NCI-H1048 (cell line): ENCODE data around the gene HEXD.
"Not testable (repeated sequence)": the region's sequence is repeated elsewhere in the genome, so short reads cannot be mapped to it uniquely, and the experiment has no call there.

ENCODE experiments used
- DNase-seq: peaks from one replicate; lab custom pipeline; 2025; lab: John Stamatoyannopoulos, UW

The HEXD gene

DNA sequence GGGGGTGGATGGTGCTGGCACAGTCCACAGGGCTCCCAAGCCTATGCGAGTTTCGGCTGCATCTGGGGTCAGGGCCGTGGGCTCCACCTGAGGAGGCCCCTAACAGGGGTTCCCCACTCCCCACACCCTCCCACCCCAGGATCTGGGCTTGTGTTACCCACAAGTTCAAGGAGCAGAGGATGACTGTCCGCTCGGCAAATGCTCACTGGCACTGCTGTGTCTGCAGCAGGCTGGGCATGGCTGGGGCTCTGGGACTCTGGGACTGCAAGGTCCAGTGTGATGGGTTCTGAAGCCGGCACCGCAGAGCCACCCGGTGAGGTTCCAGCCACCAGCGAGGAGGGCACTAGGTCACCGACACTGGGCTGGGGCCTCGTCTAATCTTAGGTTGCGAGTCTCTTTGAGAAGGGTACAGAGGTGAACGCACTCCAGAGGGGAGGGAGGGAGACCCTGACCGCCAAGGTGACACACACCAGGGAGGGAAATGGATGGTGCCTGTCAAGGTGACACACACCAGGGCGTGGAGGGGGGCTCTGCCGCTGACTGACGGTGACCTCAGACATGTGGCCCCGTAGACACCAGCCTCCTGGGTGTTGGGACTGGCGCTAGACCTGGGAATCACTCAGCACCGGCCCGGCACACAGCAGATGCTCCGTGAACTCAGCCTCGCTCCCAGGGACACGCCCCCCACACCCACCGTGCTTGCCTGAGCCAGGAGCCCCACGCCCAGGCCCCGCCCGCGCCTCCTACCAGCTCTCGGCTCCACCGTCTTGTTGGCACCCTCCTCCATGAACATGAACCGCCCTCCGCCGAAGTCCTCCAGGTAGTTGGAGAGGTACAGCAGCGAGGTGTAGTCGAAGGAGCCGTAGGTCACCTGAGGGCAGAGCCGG lies 20.5 kb upstream of the HEXD start:
- DNase-seq: no peak

- DNase-seq: no peak
Measured at GRCh38 chr17:82399041-82399441, 19.1 kb upstream of the HEXD start.

DNA sequence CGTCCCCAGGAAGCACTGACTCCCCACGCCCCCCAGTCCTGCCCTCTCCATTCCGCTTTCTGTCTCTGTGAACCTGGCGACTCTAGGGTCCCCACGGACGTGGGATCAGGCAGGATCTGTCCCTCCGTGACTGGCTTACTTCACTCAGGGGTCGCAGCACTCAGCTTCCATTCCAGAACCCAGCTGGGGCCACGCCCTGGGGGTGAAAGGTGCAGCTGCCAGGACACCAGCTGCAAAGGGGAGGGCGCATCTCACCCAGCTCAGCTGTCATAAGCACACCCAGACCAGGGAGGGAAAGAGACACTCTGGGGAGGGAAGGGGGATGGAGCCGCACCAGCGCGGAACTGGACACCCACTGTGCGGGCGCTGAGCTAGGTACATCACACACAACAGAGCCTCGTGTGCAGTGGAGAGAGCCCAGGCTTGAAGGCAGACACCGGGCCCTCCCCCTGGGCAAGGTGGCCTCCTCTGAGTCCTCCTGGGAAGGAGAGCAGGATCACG lies 18.5 kb upstream of the HEXD start:
- DNase-seq: no peak

DNA sequence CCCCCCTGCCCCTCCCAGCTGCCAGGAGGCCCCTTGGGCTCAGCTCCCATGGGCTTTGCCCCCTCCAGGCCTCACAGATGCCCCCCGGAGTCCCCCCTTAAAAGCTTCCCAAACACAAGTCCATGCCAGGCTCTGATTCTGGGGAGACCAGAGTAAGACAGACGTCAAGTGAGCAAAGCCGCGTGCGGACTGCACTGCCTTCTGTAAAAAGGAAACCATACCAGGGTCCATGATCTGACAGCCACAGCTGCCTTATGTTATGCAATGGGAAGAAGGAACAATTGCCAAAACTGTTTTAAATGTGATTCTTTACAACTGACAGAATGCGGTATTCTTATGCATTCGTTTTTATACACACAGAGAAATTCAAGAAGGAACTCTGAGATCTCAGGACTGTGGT lies 17.9 kb upstream of the HEXD start:
- DNase-seq: no peak

DNA sequence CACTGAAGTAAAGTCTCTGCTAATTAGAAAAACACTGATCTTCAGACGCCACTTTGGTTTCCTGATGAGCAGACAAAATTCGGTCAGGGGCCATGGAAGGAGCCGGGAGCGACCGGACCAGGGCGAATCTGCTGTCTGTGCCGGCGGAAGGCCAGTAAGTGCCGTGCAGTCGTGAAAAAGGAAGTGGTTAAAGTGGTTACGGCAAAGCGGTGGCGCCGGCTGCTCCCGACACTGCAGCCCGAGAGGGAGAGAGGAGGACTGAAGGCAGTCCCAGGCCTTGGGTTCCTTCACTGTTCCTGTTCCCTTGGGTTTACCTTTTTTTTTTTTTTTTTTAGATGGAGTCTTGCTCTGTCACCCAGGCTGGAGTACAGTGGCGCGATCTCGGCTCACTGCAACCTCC lies 17.3 kb upstream of the HEXD start:
- DNase-seq: no peak

DNA sequence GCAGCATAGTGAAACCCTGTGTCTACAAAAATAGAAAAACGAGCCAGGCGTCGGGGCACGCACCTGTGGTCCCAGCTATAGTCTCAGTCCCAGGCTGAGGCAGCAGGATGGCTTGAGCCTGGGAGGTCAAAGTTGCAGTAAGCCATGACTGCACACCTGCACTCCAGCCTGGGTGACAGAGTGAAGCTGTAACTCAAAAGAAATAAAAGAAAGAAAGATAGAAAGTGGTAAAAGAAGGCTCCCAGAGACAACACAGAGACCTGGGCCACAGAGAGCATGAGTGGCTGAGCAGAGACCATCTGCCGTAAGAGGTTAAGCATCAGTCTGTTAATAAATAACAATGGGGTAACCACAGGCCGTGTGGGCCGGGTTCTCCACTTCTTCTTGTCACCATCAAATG lies 15.3 kb upstream of the HEXD start:
- DNase-seq: no peak

DNA sequence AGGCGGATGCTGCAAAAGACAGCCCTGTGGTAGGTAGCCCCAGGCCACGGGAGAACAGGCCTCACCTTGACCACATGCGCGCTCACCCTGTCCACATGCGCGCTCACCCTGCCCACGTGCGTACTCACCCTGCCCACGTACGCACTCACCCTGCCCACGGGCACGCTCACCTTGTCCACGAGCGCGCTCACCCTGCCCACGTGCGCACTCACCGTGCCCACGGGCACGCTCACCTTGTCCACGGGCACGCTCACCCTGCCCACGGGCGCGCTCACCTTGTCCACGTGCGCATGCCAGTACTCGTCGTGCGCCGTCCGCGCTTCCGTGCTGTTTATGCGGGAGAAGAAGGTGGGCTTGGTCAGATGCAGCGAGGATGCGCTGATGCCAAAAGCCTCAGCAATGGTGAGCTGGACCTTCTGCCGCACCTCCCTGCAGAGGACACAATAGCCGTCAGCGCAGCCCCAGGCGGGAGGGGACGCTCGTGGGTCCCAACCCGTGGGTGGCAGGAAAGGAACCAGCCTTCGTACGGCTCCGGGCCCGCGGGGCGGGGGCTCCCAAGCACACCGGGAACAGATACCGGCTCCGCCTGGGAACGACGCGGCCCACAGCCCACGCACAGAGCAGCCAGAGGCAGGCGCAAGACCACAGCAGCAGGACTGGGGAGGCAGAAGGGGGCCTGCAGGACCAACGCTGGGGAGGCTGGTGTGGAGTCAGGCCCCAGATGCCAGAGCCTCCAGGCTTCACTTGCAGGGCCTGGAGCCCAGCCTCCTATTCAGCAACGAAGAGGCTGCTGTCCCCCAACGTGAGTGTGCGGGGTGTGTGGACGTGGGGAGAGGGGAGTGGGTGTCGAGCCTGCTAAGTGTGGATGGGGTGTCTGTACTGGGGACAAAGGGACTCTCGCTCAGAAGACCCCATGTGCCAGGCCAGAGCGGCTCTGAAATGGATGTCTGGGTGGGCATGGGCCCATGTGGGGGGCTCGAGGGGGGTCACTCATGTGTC lies 14.2 kb upstream of the HEXD start:
- DNase-seq: no peak

DNA sequence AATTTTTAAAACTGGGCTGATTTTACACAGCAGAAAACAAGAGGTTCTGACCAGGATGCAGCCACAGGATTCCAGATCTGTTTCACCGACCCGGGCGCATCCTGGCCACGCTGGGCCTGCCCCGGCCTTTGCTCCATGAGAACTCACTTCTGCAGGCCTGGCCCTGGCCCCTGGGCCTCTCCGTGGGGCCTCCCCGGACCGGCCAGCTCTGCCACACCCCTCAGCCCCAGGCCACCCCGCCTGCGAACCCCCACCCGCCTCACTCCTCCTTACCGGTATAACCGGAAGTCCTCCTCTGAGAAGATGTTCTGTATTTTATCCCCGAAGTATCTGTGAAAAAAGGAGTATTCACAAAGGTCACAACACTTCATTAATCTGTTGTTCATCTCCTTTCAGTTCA lies 13.1 kb upstream of the HEXD start:
- no peak for DNase-seq

DNA sequence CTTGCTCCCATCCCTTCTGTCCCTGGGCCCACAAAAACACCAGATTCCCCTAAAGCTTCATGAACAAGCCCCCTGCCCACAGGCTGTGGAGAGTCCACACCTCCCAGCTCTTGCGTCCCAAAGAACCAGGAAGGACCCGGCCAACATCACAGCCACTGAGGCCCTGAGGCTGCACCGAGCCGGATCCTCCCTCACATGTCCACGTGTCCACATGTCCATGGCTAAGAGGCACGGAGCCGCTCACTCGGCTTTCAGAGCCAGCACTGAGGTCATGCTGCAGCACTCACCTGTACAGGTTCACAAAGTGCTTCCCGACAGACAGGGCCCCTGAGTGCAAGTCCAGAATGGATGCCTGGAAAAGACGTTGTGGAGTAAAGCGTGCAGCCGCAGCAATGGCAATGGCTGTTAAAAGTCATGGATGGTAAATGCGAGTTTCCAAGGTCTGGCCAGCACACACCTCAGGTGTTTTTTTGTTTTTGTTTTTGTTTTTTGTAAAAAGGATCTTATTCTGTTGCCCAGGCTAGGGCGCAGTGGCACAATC lies 11.9 kb upstream of the HEXD start:
- no peak for DNase-seq

- DNase-seq: no peak
Measured at GRCh38 chr17:82407255-82407654, 10.9 kb upstream of the HEXD start.

DNA sequence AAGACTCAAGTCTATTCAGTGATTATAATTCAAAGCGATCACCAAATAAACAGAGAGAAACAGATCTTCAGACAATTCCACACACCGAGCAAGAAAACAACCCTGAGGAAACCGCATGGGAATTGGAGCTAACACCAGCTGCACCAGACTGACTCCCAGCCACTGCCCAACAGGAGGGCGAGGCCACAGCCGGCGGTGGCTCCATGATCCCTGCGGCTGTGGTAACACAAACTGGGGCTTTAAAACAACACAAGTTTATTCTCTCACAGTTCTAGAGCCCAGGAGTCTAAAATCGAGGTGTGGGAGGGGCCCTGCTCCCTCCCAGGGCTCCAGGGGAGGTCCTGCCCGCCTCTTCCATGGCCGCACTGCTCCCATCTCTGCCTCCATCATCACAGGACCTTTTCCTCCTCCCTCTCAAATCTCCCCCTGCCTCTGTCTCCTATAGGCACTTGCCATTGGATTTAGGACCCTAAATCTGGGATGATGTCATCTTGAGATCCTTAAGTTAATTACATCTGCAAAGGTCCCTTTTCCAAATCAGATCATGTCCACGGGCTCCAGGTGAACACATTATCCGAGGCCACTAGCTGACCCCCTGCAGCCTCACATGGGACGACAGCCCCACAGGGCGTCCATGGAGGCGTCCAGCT lies 9.7 kb upstream of the HEXD start:
- no peak for DNase-seq

- DNase-seq: no peak
Measured at GRCh38 chr17:82408938-82409318, 9.2 kb upstream of the HEXD start.

GRCh38 chr17:82410014-82410716 lies 8.0 kb upstream of the HEXD start:
- DNase-seq: no peak

GRCh38 chr17:82411396-82412053 lies 6.6 kb upstream of the HEXD start:
- no peak for DNase-seq

DNA sequence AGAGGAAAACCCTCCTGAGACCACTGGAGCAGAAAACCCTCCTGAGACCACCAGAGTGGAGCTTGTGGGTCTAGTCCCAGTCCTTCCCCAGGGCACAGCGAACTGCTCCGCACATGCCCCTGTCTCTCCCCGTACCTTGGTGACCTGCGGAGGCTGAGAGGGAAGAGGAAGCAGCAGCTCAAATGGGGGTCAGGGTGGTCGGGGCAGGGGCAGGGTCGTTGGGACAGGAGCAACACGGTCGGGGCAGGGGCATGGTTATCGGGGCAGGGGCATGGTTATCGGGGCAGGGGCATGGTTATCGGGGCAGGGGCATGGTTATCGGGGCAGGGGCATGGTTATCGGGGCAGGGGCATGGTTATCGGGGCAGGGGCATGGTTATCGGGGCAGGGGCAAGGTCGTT lies 6.1 kb upstream of the HEXD start:
- DNase-seq: not testable (repeated sequence)

- DNase-seq: no peak
Measured at GRCh38 chr17:82412535-82413520, 5.3 kb upstream of the HEXD start.

GRCh38 chr17:82414548-82415281 lies 3.4 kb upstream of the HEXD start:
- peak; percentile 54 for DNase-seq

DNA sequence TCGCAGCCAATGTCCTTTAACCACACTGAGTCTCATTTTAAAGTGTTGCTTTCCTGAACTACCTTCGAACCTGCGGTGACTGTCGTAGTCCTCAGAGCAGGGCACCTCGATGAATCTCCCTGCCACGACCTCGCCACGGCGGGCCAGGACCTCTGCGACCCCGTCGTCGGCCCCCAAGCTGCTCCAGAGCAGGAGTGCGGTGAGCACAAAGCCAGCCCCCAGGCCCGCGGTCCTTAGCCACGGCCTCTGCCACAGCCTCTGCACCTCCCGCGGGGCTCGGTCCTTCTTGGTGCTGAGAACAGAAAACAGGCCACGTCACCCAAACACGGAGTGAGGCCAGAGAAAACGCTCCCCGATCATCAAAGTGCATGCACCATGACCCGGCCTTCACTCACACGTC lies 2.8 kb upstream of the HEXD start:
- no peak for DNase-seq

DNA sequence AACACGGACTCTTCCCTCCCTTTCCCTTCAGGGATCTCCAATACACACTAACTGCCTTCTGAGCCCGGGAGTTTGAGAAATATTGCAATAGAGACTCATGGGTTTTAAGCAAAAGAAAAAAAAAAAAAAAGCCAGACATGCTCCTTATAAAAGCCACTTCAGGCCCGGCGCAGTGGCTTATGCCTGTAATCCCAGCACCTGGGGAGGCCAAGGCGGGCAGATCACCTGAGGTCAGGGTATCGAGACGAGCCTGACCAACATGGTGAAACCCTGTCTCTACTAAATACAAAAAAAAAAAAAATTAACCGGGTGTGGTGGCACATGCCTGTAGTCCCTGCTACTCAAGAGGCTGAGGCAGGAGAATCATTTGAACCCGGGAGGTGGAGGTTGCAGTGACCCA lies 2.4 kb upstream of the HEXD start:
- no peak for DNase-seq
